Upper lobe of left lung (tissue), 4 donors: ENCODE results near the gene NAA60.

Source experiments
- CTCF ChIP-seq, 6 experiments: fragments of 450-650 bp in 4 of 6; fragments of 200-600 bp in 2 of 6; sonication (generic) in 2 of 6; IDR thresholded peaks; one replicate each; pipeline ENCODE4 v1.5.1; 2016 to 2019; ENCODE audit warnings: antibody characterized with exemption in 6 of 6
- EP300 ChIP-seq, 4 donors: sonication (generic); formaldehyde crosslinking; IDR thresholded peaks; one replicate each; pipeline ENCODE4 v1.5.1; 2017; ENCODE audit warnings: antibody characterized with exemption in 4 of 4, control low read depth in 2 of 4
- POLR2A ChIP-seq, 4 donors: fragments of 450-650 bp; IDR thresholded peaks; one replicate each; pipeline ENCODE4 v1.5.1; 2016 to 2017; ENCODE audit warnings: antibody characterized with exemption in 4 of 4, mild to moderate bottlenecking in 2 of 4
- POLR2AphosphoS5 ChIP-seq, 2 donors: sonication (generic); formaldehyde crosslinking; IDR thresholded peaks; one replicate each; pipeline ENCODE4 v1.5.1; 2017; ENCODE audit warnings: antibody characterized with exemption in 2 of 2

GRCh38 chr16:3472878-3473595 is 29.6 kb downstream of the NAA60 start:
- no peak for TF ChIP-seq CTCF (IDR thresholded peaks at IDR 0.05)
- no peak for TF ChIP-seq POLR2A (IDR thresholded peaks at IDR 0.05)
- TF ChIP-seq POLR2AphosphoS5 (IDR thresholded peaks at IDR 0.05): no peak
- TF ChIP-seq EP300 (IDR thresholded peaks at IDR 0.05): no peak
